DOHH2 (cell line): Measurements from ENCODE around the gene AJAP1.

ENCODE experiments used
- H3F3A ChIP-seq: fragments of 200-600 bp; sonication (generic), shearing (Covaris generic); 2 replicates; pipeline ENCODE4 v1.6.0; 2016; ENCODE audit warnings: antibody characterized with exemption, mild to moderate bottlenecking; ENCODE audit not compliant: control insufficient read depth, insufficient read depth
- H3K27ac ChIP-seq: fragments of 200-600 bp; sonication (generic); 2 replicates; pipeline ENCODE4 v1.5.1; 2014; ENCODE audit warnings: low read depth, mild to moderate bottlenecking, low read length, moderate library complexity
- H3K27me3 ChIP-seq: fragments of 200-600 bp; sonication (generic); 2 replicates; pipeline ENCODE4 v1.6.1; 2014; ENCODE audit warnings: mild to moderate bottlenecking, low read length, mixed read lengths; ENCODE audit not compliant: control insufficient read depth
- H3K36me3 ChIP-seq: fragments of 200-600 bp; sonication (generic); 2 replicates; pipeline ENCODE4 v1.6.1; 2014; ENCODE audit warnings: mild to moderate bottlenecking, low read length, moderate library complexity, mixed read lengths; ENCODE audit not compliant: control insufficient read depth
- H3K4me1 ChIP-seq: fragments of 200-600 bp; sonication (generic); 2 replicates; pipeline ENCODE4 v1.6.1; 2014; ENCODE audit warnings: mild to moderate bottlenecking, low read length, mixed read lengths; ENCODE audit not compliant: control insufficient read depth
- H3K4me2 ChIP-seq: fragments of 200-600 bp; sonication (generic); 2 replicates; pipeline ENCODE4 v1.6.0; 2014; ENCODE audit warnings: mild to moderate bottlenecking, low read length, moderate library complexity
- H3K4me3 ChIP-seq: fragments of 200-600 bp; sonication (generic); 2 replicates; pipeline ENCODE4 v1.5.1; 2014; ENCODE audit warnings: mild to moderate bottlenecking, low read length, mixed read lengths
- H3K79me2 ChIP-seq: fragments of 200-600 bp; sonication (generic); 2 replicates; pipeline ENCODE4 v1.6.1; 2014; ENCODE audit warnings: mild to moderate bottlenecking, low read length, mixed read lengths; ENCODE audit not compliant: control insufficient read depth
- H3K9me2 ChIP-seq: fragments of 200-600 bp; sonication (generic); replicated peaks from 2 replicates; pipeline ENCODE4 v1.6.1; 2014; ENCODE audit warnings: mild to moderate bottlenecking, low read length, mixed read lengths; ENCODE audit not compliant: control insufficient read depth
- H3K9me3 ChIP-seq: fragments of 200-600 bp; sonication (generic); 2 replicates; pipeline ENCODE4 v1.6.1; 2014; ENCODE audit warnings: antibody characterized with exemption, low read length, mixed read lengths; ENCODE audit not compliant: control insufficient read depth, insufficient read depth
- H4K20me1 ChIP-seq: fragments of 200-600 bp; sonication (generic); 2 replicates; pipeline ENCODE4 v1.6.0; 2014; ENCODE audit warnings: low read depth, mild to moderate bottlenecking, antibody characterized with exemption, low read length, moderate library complexity; ENCODE audit not compliant: control insufficient read depth, insufficient read depth
- EZH2phosphoT487 ChIP-seq: fragments of 200-600 bp; sonication (generic); IDR thresholded peaks from 2 replicates; pipeline ENCODE4 v1.6.1; 2017; ENCODE audit warnings: borderline replicate concordance, mild to moderate bottlenecking, antibody characterized with exemption, low read length, moderate library complexity, mixed read lengths
- TF ChIP-seq, protein P1 (sequence below): fragments of 200-600 bp; sonication (generic); IDR thresholded peaks from one replicate; pipeline ENCODE4 v1.5.1; 2014; ENCODE audit warnings: antibody characterized with exemption, mild to moderate bottlenecking, low read depth, low read length; ENCODE audit not compliant: poor library complexity, severe bottlenecking

The AJAP1 gene

DNA sequence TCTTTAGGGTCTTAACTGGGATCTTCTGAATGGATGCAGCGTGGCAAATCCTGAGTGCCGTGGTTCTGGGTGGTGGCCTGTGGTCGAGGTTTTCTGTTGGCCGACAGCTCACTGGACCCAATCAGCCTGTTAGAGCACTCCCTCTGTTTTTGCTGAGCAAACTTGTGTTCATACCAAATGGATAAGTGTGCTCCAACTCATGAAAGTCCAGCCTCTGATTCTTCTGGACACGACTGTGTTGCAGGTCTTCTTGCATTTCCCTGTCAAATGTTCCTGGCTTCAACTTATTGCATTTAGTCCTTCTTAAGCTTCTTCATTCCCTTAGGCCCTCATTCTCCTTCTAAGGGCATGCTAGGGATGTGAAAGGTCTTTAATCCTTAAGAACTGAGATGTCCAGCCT lies 63.7 kb downstream of the AJAP1 start:
- H3K9me3 ChIP-seq: no peaks in the 10 kb centered on the region
- TF ChIP-seq, protein P1, sequence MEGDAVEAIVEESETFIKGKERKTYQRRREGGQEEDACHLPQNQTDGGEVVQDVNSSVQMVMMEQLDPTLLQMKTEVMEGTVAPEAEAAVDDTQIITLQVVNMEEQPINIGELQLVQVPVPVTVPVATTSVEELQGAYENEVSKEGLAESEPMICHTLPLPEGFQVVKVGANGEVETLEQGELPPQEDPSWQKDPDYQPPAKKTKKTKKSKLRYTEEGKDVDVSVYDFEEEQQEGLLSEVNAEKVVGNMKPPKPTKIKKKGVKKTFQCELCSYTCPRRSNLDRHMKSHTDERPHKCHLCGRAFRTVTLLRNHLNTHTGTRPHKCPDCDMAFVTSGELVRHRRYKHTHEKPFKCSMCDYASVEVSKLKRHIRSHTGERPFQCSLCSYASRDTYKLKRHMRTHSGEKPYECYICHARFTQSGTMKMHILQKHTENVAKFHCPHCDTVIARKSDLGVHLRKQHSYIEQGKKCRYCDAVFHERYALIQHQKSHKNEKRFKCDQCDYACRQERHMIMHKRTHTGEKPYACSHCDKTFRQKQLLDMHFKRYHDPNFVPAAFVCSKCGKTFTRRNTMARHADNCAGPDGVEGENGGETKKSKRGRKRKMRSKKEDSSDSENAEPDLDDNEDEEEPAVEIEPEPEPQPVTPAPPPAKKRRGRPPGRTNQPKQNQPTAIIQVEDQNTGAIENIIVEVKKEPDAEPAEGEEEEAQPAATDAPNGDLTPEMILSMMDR: no peak
- no peak for TF ChIP-seq EZH2phosphoT487
- no peak overlapping the region for H3K4me3 ChIP-seq
- H4K20me1 ChIP-seq: no peaks in the 10 kb centered on the region
- no peak overlapping the region for H3K4me2 ChIP-seq
- no peaks in the 10 kb centered on the region for H3K27me3 ChIP-seq
- H3K36me3 ChIP-seq: no peaks in the 10 kb centered on the region
- H3K4me1 ChIP-seq: no peaks in the 10 kb centered on the region
- H3K9me2 ChIP-seq: no peaks in the 10 kb centered on the region
- no peaks in the 10 kb centered on the region for H3K79me2 ChIP-seq
- no peak overlapping the region for H3K27ac ChIP-seq
- H3F3A ChIP-seq: no peaks in the 10 kb centered on the region

DNA sequence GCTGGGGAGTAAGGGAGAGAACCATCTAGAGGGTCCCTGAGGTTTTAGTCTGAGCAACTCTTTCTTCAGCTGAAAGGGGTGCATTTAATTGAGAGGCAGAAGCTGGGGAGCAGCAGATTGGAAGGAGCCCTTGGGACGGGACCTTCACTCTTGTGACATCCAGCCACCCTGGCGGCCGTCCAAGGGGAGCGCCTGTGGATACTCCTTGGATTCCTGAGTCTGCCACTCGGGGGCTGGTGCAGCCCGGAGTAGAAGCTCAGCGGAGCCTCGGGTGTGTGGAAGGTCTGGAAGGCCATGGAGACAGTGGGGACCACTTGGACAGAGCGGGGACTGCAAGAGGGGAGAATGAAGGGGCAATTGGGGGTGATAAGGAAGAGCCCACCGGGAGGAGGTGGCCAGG lies 68.7 kb downstream of the AJAP1 start:
- Histone ChIP-seq H3K79me2 (no peaks in the 10 kb centered on the region), H3F3A (no peaks in the 10 kb centered on the region), H3K27ac (no peak overlapping the region), H3K9me2 (no peaks in the 10 kb centered on the region), H3K9me3 (no peaks in the 10 kb centered on the region), H3K4me1 (no peaks in the 10 kb centered on the region), H4K20me1 (no peaks in the 10 kb centered on the region), H3K36me3 (no peaks in the 10 kb centered on the region), H3K4me3 (no peak overlapping the region), H3K4me2 (no peak overlapping the region), H3K27me3 (no peaks in the 10 kb centered on the region)
- no peak for TF ChIP-seq EZH2phosphoT487
- TF ChIP-seq, protein P1: no peak

DNA sequence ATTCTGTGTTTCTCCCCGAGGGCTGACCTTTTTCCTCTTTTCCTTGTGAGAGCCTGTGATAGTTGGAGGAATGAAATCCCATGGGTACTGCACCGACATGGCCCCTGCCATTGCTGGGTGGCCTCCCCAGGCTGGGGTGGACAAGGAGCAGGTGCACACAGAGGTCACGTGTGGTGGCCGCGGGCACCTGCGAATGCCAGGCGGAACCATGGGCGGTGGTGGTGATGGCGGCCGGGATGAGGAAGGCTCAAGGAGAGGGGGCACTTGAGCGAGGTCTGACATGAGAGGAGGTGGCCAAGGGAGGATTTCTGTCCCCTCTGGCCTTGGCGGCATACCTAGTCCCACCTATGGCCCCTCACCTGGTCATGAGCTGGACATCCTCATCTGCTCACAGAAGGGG lies 69.6 kb downstream of the AJAP1 start:
- H3K9me3 ChIP-seq: no peaks in the 10 kb centered on the region
- no peak for TF ChIP-seq EZH2phosphoT487
- TF ChIP-seq, protein P1: no peak
- H3K27ac ChIP-seq: no peak overlapping the region
- no peaks in the 10 kb centered on the region for H3K79me2 ChIP-seq
- H3K4me3 ChIP-seq: no peak overlapping the region
- no peaks in the 10 kb centered on the region for H3K27me3 ChIP-seq
- H3K9me2 ChIP-seq: no peaks in the 10 kb centered on the region
- no peak overlapping the region for H3K4me2 ChIP-seq
- H4K20me1 ChIP-seq: no peaks in the 10 kb centered on the region
- no peaks in the 10 kb centered on the region for H3K36me3 ChIP-seq
- H3F3A ChIP-seq: no peaks in the 10 kb centered on the region
- H3K4me1 ChIP-seq: no peaks in the 10 kb centered on the region
